Measurements from ENCODE around the gene ZBTB32.
A peak's percentile ranks its signal among the peaks of the same experiment; 100 is the strongest.

Gene ZBTB32

DNA sequence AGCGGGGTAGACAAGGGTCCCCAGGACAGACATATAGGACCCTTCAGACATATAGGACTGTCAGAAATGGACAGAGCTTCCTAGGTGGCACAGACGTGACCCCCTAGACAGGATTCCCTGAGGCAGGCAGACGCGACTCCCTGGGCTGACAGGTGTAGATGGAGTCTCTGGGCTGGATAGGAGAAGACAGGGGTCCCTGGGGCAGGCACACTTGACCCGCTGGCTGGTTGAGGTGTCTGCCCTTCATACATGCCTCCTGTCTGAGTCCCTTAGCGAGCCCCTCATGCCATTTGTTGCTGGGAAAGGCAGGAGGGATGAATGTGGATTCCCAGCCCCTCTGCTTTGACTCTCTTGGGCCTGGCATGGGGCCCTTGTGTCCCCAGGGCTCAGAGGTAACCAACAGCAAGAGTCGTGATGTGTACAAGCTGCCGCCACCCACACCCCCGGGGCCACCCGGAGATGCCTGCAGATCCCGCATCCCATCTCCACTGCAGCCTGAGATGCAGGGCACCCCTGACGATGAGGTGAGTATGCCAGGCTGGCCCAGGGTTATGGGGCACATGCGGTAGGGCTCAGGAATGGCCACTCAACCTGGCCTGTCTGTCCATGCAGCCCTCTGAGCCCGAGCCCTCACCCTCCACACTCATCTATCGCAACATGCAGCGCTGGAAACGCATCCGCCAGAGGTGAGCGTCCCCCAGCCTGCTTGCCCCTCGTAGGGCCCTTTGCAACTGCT lies 49.4 kb downstream of the ZBTB32 start:
- no peak for ATAC-seq

- ATAC-seq: no peak
Observed at GRCh38 chr19:35754370-35755130, 50.2 kb downstream of the ZBTB32 start.

DNA sequence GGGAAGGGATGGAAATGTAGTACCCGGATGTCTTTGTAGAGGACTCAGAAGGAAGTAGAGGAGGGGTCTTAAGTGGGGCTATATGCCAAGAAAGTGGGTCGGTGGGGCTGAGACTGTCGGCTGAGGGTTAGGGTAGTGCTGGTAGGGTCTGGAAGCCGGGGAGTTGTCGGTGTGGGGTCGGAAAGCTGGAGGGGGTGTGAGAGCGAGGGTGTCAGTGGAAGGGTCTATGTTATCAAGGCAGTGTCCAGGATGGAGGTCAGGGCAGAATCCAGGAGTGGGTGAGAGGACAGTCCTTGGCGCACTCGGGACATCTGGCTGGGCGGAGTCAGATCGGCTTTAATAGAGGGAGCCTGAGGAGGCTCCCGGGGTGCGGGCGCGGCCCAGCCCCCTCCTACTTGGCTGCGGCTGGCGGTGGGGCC lies 50.8 kb downstream of the ZBTB32 start:
- no peak for ATAC-seq

DNA sequence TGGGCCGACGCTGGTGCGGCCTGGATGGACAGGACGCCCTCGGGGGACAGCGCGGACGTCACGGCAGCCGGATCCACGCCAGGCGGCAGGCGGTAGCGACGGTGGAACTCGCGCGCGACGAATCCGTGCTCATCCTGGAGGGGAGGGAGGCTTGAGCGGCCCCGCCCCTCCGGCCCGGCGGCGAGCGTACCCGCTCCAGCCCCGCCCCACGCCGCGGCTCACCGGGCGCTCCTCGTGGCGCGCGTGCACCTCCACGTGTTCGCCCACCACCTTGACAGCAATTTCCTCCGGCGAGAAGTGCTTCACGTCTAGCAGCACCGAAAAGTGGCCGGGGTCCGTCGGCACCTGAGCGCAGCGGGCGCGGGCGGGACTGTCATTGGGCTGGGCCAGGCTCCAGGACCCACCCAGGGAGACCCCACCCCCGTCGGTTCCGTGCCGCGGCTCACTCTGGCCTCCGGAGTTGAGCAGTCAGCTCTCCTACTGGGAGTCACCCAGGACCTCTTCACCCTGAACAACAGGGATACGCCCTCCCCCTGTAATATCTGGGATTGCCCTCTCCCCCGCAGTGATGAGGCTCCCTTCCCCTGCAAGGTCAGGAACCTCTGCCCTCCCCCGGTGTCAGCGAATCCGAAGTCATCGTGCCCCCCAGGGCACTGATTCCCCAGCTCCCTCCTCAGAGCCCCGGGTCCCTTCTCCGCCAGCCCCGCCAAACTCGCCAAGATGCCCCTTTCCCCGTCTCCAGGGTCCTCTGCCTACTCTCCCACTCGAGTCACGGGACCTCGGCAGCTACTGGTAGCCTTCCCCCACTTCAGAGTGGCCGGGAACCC lies 51.4 kb downstream of the ZBTB32 start:
- ATAC-seq: no peak

GRCh38 chr19:35756377-35757230 lies 52.2 kb downstream of the ZBTB32 start, which contains the start of gene HSPB6:
Gene HSPB6, minus strand, starts transcription at chr19:35757029. Its CDS starts 21 bp downstream, at chr19:35757008.
- ATAC-seq: no peak

GRCh38 chr19:35757231-35757748 lies 52.9 kb downstream of the ZBTB32 start:
- no peak for ATAC-seq

DNA sequence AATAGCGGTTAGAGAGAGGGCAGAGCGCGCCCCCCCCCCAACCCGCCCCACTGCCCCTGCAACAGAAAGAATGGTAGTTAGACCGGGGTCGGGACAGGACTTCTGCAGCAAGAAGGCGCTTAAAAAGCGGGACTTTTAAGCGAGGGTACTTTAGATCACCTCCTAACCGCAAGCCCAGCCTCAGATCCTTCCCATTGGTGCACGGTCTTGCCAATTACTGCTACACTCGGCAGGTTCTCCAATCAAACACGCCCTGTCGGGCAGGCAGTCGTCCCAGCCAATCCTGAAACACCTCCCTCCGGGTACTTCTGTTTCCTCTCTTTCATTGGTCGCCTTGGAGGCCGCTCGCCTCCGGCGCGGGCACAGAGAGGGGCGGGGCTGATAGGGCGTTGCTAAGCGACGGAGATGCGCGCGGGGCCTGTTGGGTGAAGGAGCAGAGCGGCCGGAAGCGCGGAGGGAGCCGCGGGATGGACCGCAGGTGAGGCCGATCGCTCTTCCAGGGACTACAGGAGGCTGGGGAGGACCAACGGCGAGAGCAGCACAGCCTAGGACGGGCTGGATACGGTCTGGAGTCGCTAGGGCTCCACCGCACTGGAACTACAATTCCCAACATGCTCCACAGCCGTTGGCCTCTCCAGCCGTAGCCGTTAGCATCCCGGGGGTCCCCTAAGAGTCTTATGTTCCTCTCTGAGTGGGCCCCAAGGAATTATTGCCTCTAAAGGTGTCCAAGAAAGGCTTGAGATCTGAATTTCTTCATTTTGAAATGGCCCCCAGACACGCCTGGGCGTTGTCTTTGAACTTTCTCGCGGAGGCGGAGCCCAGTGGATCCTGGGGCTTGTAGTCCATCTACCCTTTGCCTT lies 53.6 kb downstream of the ZBTB32 start, which contains the start of gene PROSER3:
TSS of gene PROSER3 (plus strand) at position 428 of the 860 bp plus-strand sequence. CDS start at position 468, 40 bp downstream.
- peak; percentile 98 to 99 for ATAC-seq

DNA sequence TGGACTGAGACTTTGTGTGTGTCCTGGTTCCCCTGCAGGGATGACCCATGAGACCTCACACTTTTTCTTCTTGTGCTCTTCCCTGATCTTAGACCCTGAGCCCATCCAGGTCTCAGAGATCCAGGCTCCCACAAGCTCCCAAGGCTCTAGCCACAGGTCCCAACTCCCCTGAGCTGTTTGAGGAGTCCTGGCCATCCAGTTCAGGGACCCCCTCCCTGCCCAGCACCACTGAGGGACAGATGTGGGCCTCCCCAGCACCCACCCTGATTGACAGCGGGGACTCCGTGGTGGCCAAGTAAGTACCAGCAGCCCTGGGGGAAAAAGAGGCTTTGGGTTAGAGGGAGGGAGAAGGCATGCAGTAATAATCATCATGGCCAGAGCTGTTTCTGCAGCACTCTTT lies 55.3 kb downstream of the ZBTB32 start:
- ATAC-seq: no peak

DNA sequence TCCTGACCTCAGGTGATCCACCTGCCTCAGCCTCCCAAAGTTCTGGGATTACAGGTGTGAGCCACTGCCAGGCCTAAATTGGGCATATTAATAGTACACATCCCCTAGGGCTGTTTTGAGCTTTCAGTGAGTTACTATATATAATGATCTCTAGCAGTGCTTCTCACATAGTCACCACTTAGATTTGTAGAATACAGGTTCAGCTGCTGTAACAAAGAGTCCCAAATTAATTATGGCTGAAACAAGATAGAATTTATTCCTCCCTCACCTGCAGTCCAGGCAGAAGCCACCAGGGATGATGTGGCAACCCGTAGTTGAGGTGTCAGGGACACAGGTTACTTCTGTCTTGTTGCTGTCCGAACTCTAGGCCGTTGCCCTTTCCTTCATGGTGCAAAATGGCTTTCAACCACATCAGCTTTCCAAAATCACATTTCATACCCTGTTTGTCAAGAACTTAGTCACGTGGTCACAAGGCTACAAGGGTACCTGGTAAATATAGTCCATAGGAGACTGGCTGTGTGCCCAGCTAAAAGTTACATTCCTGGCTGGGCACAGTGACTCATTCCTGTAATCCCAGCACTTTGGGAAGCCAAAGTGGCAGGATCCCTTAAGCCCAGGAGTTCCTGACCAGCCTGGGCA lies 56.5 kb downstream of the ZBTB32 start:
- ATAC-seq: no peak

DNA sequence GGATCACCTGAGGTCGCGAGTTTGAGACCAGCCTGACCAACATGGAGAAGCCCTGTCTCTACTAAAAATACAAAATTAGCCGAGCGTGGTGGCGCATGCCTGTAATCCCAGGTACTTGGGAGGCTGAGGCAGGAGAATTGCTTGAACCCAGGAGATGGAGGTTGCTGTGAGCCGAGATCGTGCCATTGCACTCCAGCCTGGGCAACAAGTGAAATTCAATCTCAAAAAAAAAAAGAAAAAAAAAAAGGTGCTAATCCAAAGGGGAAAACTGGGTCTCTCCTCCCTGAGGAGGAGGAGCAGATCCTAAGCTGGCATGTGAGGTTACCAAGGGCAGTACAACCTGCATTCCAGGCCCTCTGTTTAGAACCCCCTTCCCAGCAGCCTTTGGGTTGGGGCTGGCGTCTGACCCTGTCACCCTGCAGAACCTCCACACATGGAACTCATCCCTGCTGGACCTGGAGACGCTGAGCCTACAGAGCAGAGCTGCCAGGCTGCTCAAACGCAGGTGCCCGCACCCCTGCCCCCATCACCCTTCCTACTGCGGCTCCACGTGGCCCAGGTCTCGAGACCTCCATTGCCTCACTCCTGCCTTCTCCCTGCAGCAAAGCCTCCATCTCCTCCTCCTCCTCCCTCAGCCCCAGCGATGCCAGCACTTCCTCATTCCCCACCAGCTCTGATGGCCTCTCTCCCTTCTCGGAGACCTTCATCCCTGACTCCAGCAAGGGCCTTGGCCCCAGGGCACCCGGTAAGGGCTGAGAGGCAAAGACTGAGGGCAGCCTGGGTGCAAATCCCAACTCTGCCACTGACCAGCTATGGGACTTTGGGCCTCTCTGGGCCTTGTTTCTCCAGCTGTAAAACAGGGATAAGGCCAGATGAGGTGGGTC lies 60.3 kb downstream of the ZBTB32 start:
- no peak for ATAC-seq
